NCI-H345 treated with DMSO at 0.1 percent for 48 hours (cell line): ENCODE data around the gene PDK4.

ENCODE experiments used
- DNase-seq: peaks from one replicate; lab custom pipeline; 2025; ENCODE audit not compliant: unreplicated experiment; lab: John Stamatoyannopoulos, UW

Gene PDK4

GRCh38 chr7:95596198-95597063 lies at the start of gene PDK4:
TSS of gene PDK4 (minus strand) at chr7:95596516. CDS start at chr7:95596293, 223 bp downstream.
- DNase-seq, result no peak

- DNase-seq, result no peak
These were observed 45.9 kb upstream of the PDK4 start for GRCh38 chr7:95642173-95642572.

GRCh38 chr7:95636140-95636940 lies 40.0 kb upstream of the PDK4 start:
- no peak for DNase-seq

- no peak for DNase-seq
These were observed 36.3 kb upstream of the PDK4 start for GRCh38 chr7:95632609-95633008.

GRCh38 chr7:95631527-95631926 lies 35.2 kb upstream of the PDK4 start:
- DNase-seq, result no peak

GRCh38 chr7:95630702-95631458 lies 34.6 kb upstream of the PDK4 start:
- DNase-seq, result no peak

- no peak for DNase-seq
These were observed 32.6 kb upstream of the PDK4 start for GRCh38 chr7:95628831-95629439.

- DNase-seq, result no peak
These were observed 27.5 kb upstream of the PDK4 start for GRCh38 chr7:95623788-95624187.

GRCh38 chr7:95622859-95623258 lies 26.5 kb upstream of the PDK4 start:
- DNase-seq, result no peak

- no peak for DNase-seq
These were observed 25.8 kb upstream of the PDK4 start for GRCh38 chr7:95622001-95622549.

GRCh38 chr7:95621404-95621803 lies 25.1 kb upstream of the PDK4 start:
- DNase-seq, result no peak

GRCh38 chr7:95620631-95621030 lies 24.3 kb upstream of the PDK4 start:
- no peak for DNase-seq

GRCh38 chr7:95619921-95620320 lies 23.6 kb upstream of the PDK4 start:
- no peak for DNase-seq

GRCh38 chr7:95619517-95619916 lies 23.2 kb upstream of the PDK4 start:
- DNase-seq, result no peak

- DNase-seq, result no peak
These were observed 18.2 kb upstream of the PDK4 start for GRCh38 chr7:95614442-95614940.

GRCh38 chr7:95611224-95611623 lies 14.9 kb upstream of the PDK4 start:
- DNase-seq, result no peak

- DNase-seq, result peak; percentile 78
These were observed 13.1 kb upstream of the PDK4 start for GRCh38 chr7:95609277-95609971.

- no peak for DNase-seq
These were observed 12.2 kb upstream of the PDK4 start for GRCh38 chr7:95608359-95609173.

- DNase-seq, result no peak
These were observed 11.2 kb upstream of the PDK4 start for GRCh38 chr7:95607561-95607960.
